Measurements from ENCODE around the gene ZSCAN26.
A peak's percentile ranks its signal among the peaks of the same experiment; 100 is the strongest.

The ZSCAN26 gene

GRCh38 chr6:28224131-28225055 lies 42.5 kb upstream of the ZSCAN26 start:
- peak overlapping the region; percentile 84 for H3K4me3 ChIP-seq (ENCODE audit: low read depth, low read length)
- H3K9me3 ChIP-seq (ENCODE audit: control insufficient read depth, low read length): no peaks in the 10 kb centered on the region
- no peak overlapping the region for H3K9ac ChIP-seq
- no peak for TF ChIP-seq CTCF (IDR thresholded peaks at IDR 0.05)
- no peaks in the 10 kb centered on the region for H3K36me3 ChIP-seq (ENCODE audit: control insufficient read depth, insufficient read depth, low read length)
- H3K4me1 ChIP-seq: no peaks in the 10 kb centered on the region
- no peaks in the 10 kb centered on the region for H3K27me3 ChIP-seq (ENCODE audit: control insufficient read depth, insufficient read depth, low read length)
- peak overlapping the region; percentile 84 for H2AFZ ChIP-seq
- H3K27ac ChIP-seq: peak overlapping the region; percentile 74
- H3K79me2 ChIP-seq: no peaks in the 10 kb centered on the region
- H3K4me2 ChIP-seq (ENCODE audit: low read length): peak overlapping the region; percentile 77

GRCh38 chr6:28225056-28225834 lies 41.7 kb upstream of the ZSCAN26 start, which contains the start of gene ZSCAN9:
TSS of gene ZSCAN9 (plus strand) at chr6:28225275. CDS start at chr6:28227085, 1,810 bp downstream.
- no peaks in the 10 kb centered on the region for H3K36me3 ChIP-seq (ENCODE audit: control insufficient read depth, insufficient read depth, low read length)
- H3K79me2 ChIP-seq: no peaks in the 10 kb centered on the region
- H3K27me3 ChIP-seq (ENCODE audit: control insufficient read depth, insufficient read depth, low read length): no peaks in the 10 kb centered on the region
- H3K4me3 ChIP-seq (ENCODE audit: low read depth, low read length): peak within 1 kb of the TSS; percentile 84
- peak within 1 kb of the TSS; percentile 84 for H2AFZ ChIP-seq
- H3K9ac ChIP-seq: peak within 1 kb of the TSS; percentile 3
- peak within 1 kb of the TSS; percentile 74 for H3K27ac ChIP-seq
- H3K4me1 ChIP-seq: no peaks in the 10 kb centered on the region
- peak within 1 kb of the TSS; percentile 77 for H3K4me2 ChIP-seq (ENCODE audit: low read length)
- no peak for TF ChIP-seq CTCF (IDR thresholded peaks at IDR 0.05)
- no peaks in the 10 kb centered on the region for H3K9me3 ChIP-seq (ENCODE audit: control insufficient read depth, low read length)

- peak overlapping the region; percentile 77 for H3K4me2 ChIP-seq (ENCODE audit: low read length)
- no peak for TF ChIP-seq CTCF (IDR thresholded peaks at IDR 0.05)
- no peaks in the 10 kb centered on the region for H3K79me2 ChIP-seq
- H2AFZ ChIP-seq: no peak overlapping the region
- no peak overlapping the region for H3K4me3 ChIP-seq (ENCODE audit: low read depth, low read length)
- H3K36me3 ChIP-seq (ENCODE audit: control insufficient read depth, insufficient read depth, low read length): no peaks in the 10 kb centered on the region
- no peaks in the 10 kb centered on the region for H3K27me3 ChIP-seq (ENCODE audit: control insufficient read depth, insufficient read depth, low read length)
- no peaks in the 10 kb centered on the region for H3K4me1 ChIP-seq
- H3K27ac ChIP-seq: no peak overlapping the region
- no peak overlapping the region for H3K9ac ChIP-seq
- no peaks in the 10 kb centered on the region for H3K9me3 ChIP-seq (ENCODE audit: control insufficient read depth, low read length)
These were observed 40.5 kb upstream of the ZSCAN26 start for GRCh38 chr6:28226460-28226859.

- H3K36me3 ChIP-seq (ENCODE audit: control insufficient read depth, insufficient read depth, low read length): no peaks in the 10 kb centered on the region
- no peak overlapping the region for H2AFZ ChIP-seq
- TF ChIP-seq CTCF (IDR thresholded peaks at IDR 0.05): no peak
These were observed 34.2 kb upstream of the ZSCAN26 start for GRCh38 chr6:28232785-28233184.

More at GRCh38 chr6:28232785-28233184, 34.2 kb upstream of the ZSCAN26 start:
- Histone ChIP-seq H3K27ac (no peak overlapping the region), H3K9ac (no peak overlapping the region), H3K9me3 (ENCODE audit: control insufficient read depth, low read length) (no peaks in the 10 kb centered on the region), H3K79me2 (no peaks in the 10 kb centered on the region), H3K4me1 (no peaks in the 10 kb centered on the region), H3K4me2 (ENCODE audit: low read length) (no peak overlapping the region), H3K4me3 (ENCODE audit: low read depth, low read length) (no peak overlapping the region), H3K27me3 (ENCODE audit: control insufficient read depth, insufficient read depth, low read length) (no peaks in the 10 kb centered on the region)

Measured in parathyroid adenoma (tissue), 2 donors.